Measurements from ENCODE around the gene NFILZ.
"Not testable (repeated sequence)": the region's sequence is repeated elsewhere in the genome, so short reads cannot be mapped to it uniquely, and the experiment has no call there.

The NFILZ gene

GRCh38 chr19:8618751-8619150 is 11.7 kb upstream of the NFILZ start:
- no peak for DNase-seq
- Histone ChIP-seq H3K4me3 (ENCODE audit: low read depth, low read length) (no peak overlapping the region), H3K27me3 (ENCODE audit: insufficient read depth, low read depth, severe bottlenecking) (peaks cover 58% of the 10 kb centered on the region), H3K9me3 (ENCODE audit: severe bottlenecking) (no peaks in the 10 kb centered on the region), H3K27ac (no peak overlapping the region), H3K36me3 (no peaks in the 10 kb centered on the region)
- TF ChIP-seq CTCF (IDR thresholded peaks at IDR 0.05; ENCODE audit: low read depth, low read length): no peak

- not testable (repeated sequence) for DNase-seq; H3K9me3 ChIP-seq (ENCODE audit: severe bottlenecking); H3K36me3 ChIP-seq; H3K27ac ChIP-seq; H3K4me3 ChIP-seq (ENCODE audit: low read depth, low read length)
- peaks cover 59% of the 10 kb centered on the region for H3K27me3 ChIP-seq (ENCODE audit: insufficient read depth, low read depth, severe bottlenecking)
- peak; percentile 43; the same call in 1 of the 2 replicates for TF ChIP-seq CTCF (IDR thresholded peaks at IDR 0.05; ENCODE audit: low read depth, low read length)
These were observed 7.5 kb upstream of the NFILZ start for GRCh38 chr19:8622886-8623285.

DNA sequence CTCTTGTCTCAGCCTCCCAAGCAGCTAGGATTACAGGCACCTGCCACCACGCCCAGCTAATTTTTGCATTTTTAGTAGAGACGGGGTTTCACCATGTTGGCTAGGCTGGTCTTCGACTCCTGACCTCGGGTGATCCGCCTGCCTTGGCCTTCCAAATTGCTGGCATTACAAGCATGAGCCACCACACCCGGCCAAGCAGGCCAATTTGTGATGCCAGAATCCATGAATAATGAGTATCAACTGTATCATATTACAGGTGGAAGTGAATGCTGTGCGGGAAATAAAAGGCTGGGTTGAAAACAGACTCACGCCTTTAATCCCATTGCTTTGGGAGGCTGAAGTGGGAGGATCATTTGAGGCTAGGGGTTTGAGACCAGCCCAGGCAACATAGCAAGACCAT is 3.6 kb upstream of the NFILZ start:
- no peak for TF ChIP-seq CTCF (IDR thresholded peaks at IDR 0.05; ENCODE audit: low read depth, low read length)
- no peak for DNase-seq
- no peak overlapping the region for H3K4me3 ChIP-seq (ENCODE audit: low read depth, low read length)

DNA sequence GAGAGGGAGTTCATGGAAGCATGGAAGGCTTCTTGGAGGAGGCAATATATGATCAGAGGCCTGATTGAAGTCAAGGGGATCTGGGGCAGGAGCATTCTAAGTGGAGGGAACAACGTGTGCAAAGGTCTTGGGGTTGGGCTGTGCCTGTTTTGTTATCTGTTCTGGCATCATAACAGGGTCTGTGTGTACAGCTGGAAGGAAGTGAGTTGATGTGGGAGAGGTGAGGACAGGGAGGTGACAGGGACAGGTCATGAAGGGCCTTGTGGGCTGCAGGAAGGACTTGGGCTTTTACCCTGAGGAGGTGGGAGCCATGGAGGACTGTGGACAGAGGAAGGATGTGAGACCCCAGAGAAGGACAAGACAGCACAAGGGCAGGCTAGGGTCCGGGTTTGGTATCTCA is 1.2 kb upstream of the NFILZ start:
- DNase-seq: no peak

More for the DNA sequence above, 3.6 kb upstream of the NFILZ start:
- H3K9me3 ChIP-seq (ENCODE audit: severe bottlenecking): peaks cover 12% of the 10 kb centered on the region
- no peaks in the 10 kb centered on the region for H3K36me3 ChIP-seq
- H3K27me3 ChIP-seq (ENCODE audit: insufficient read depth, low read depth, severe bottlenecking): peaks cover 47% of the 10 kb centered on the region
- no peak overlapping the region for H3K27ac ChIP-seq

GRCh38 chr19:8630796-8631424 is 477 bp downstream of the NFILZ start:
- Histone ChIP-seq H3K9me3 (ENCODE audit: severe bottlenecking) (peaks cover 12% of the 10 kb centered on the region), H3K4me3 (ENCODE audit: low read depth, low read length) (no peak overlapping the region), H3K27me3 (ENCODE audit: insufficient read depth, low read depth, severe bottlenecking) (peaks cover 35% of the 10 kb centered on the region), H3K36me3 (no peaks in the 10 kb centered on the region), H3K27ac (no peak overlapping the region)
- DNase-seq: no peak
- no peak for TF ChIP-seq CTCF (IDR thresholded peaks at IDR 0.05; ENCODE audit: low read depth, low read length)

More for the DNA sequence above, 1.2 kb upstream of the NFILZ start:
- H3K36me3 ChIP-seq: no peaks in the 10 kb centered on the region
- no peak overlapping the region for H3K27ac ChIP-seq
- H3K9me3 ChIP-seq (ENCODE audit: severe bottlenecking): peaks cover 12% of the 10 kb centered on the region
- no peak overlapping the region for H3K4me3 ChIP-seq (ENCODE audit: low read depth, low read length)
- TF ChIP-seq CTCF (IDR thresholded peaks at IDR 0.05; ENCODE audit: low read depth, low read length): no peak
- H3K27me3 ChIP-seq (ENCODE audit: insufficient read depth, low read depth, severe bottlenecking): peaks cover 32% of the 10 kb centered on the region

GRCh38 chr19:8631425-8631819 is 989 bp downstream of the NFILZ start:
- H3K36me3 ChIP-seq: no peaks in the 10 kb centered on the region
- no peak for DNase-seq
- H3K9me3 ChIP-seq (ENCODE audit: severe bottlenecking): peaks cover 12% of the 10 kb centered on the region
- no peak for TF ChIP-seq CTCF (IDR thresholded peaks at IDR 0.05; ENCODE audit: low read depth, low read length)
- no peak overlapping the region for H3K27ac ChIP-seq
- H3K4me3 ChIP-seq (ENCODE audit: low read depth, low read length): no peak overlapping the region
- peaks cover 37% of the 10 kb centered on the region for H3K27me3 ChIP-seq (ENCODE audit: insufficient read depth, low read depth, severe bottlenecking)

Data from WERI-Rb-1 (cell line).